Endodermal cell (in vitro differentiated cells): ENCODE data around the gene OR5A2. TPM values are rescaled to one million over a fixed set of nuclear protein-coding genes. Genes with fewer than 3 reads are reported as not detected.
A peak's percentile ranks its signal among the peaks of the same experiment; 100 is the strongest.

Experiments used
- DNase-seq: peaks from one replicate; pipeline ENCODE4 v3.0.0-alpha.2; 2017
- H3K27ac ChIP-seq: 2 replicates; pipeline ENCODE4 v1.5.1; 2013; ENCODE audit warnings: mild to moderate bottlenecking, low read depth, low read length, moderate library complexity
- H3K27me3 ChIP-seq: 2 replicates; pipeline ENCODE4 v1.6.1; 2013; ENCODE audit warnings: mild to moderate bottlenecking, low read length, moderate library complexity; ENCODE audit not compliant: insufficient read depth, control insufficient read depth, poor library complexity, severe bottlenecking
- H3K36me3 ChIP-seq: 2 replicates; pipeline ENCODE4 v1.7.0; 2013; ENCODE audit warnings: mild to moderate bottlenecking, low read length, moderate library complexity; ENCODE audit not compliant: control insufficient read depth, insufficient read depth
- H3K4me1 ChIP-seq: one replicate; pipeline ENCODE4 v1.7.0; 2013; ENCODE audit warnings: low read length; ENCODE audit not compliant: control insufficient read depth, insufficient read depth
- H3K4me3 ChIP-seq: 2 replicates; pipeline ENCODE4 v1.5.1; 2013; ENCODE audit warnings: mild to moderate bottlenecking, low read length, moderate library complexity
- H3K9ac ChIP-seq: 2 replicates; pipeline ENCODE4 v1.6.1; 2013; ENCODE audit warnings: mild to moderate bottlenecking, low read length, moderate library complexity; ENCODE audit not compliant: poor library complexity, severe bottlenecking; ENCODE audit errors: extremely low read depth
- H3K9me3 ChIP-seq: 2 replicates; pipeline ENCODE4 v1.6.1; 2013; ENCODE audit warnings: mild to moderate bottlenecking, low read length, moderate library complexity; ENCODE audit not compliant: control insufficient read depth
- H3K27ac Mint-ChIP-seq: 2 replicates; pipeline ENCODE4 v1.8.0; 2020; ENCODE audit warnings: mixed read lengths
- H3K27me3 Mint-ChIP-seq: 2 replicates; pipeline ENCODE4 v1.8.0; 2021; ENCODE audit warnings: mild to moderate bottlenecking, mixed read lengths; ENCODE audit not compliant: insufficient read depth
- H3K36me3 Mint-ChIP-seq: 2 replicates; pipeline ENCODE4 v1.8.0; 2020; ENCODE audit warnings: low read depth, mixed read lengths
- H3K4me1 Mint-ChIP-seq: 2 replicates; pipeline ENCODE4 v1.8.0; 2020; ENCODE audit warnings: mixed read lengths
- H3K4me3 Mint-ChIP-seq: 2 replicates; pipeline ENCODE4 v1.8.0; 2020; ENCODE audit warnings: mild to moderate bottlenecking, moderate library complexity, mixed read lengths
- H3K9me3 Mint-ChIP-seq: 2 replicates; pipeline ENCODE4 v1.8.0; 2020; ENCODE audit warnings: mild to moderate bottlenecking, mixed read lengths
- CTCF ChIP-seq: fragments of 200-600 bp; sonication (generic); conservative IDR thresholded peaks from 2 replicates; pipeline ENCODE4 v1.5.0; 2021; ENCODE audit warnings: antibody characterized with exemption, mild to moderate bottlenecking
- WGBS, 2 experiments: methylation state at CpG; one replicate each; pipeline versions ENCODE4 v1.1.5 to v1.1.7; 2013; ENCODE audit warnings: missing lambda C conversion rate in 2 of 2, mixed read lengths in 1 of 2; ENCODE audit not compliant: insufficient coverage in 1 of 2, insufficient read length in 1 of 2; 5-methylcytosine and 5-hydroxymethylcytosine counted together
- long read RNA-seq, 4 experiments: library from polyadenylated mRNA in 2 of 4; library from RNA in 1 of 4; library from capped mRNA in 1 of 4; stranded (forward) in 3 of 4; unstranded in 1 of 4; transcript quantifications; one replicate each; pipeline ENCODE4 v2.0.0, GENCODE V29; 2020 to 2021; ENCODE audit warnings: inconsistent platforms in 1 of 4
- polyA plus RNA-seq, 2 experiments: library from polyadenylated mRNA; stranded (reverse); fragments of 50-300 nt; gene quantifications; one replicate each; pipeline ENCODE4 v1.2.3, GENCODE V29; 2013
- total RNA-seq, 2 donors: library from RNA; stranded (reverse); fragmentation: NEBNext Ultra II Directional in 1 of 2; extraction: Animal tissue kit (Norgen Biotek cat#: 25700) in 1 of 2; gene quantifications; 2 replicates in 1 of 2; 3 replicates in 1 of 2; pipeline ENCODE4 v1.2.1, GENCODE V29; 2021

Gene OR5A2
- total RNA-seq: not detected
- not detected for polyA plus RNA-seq (2013, experiment 1 of 2)
- not detected for polyA plus RNA-seq (2013, experiment 2 of 2)
- long read RNA-seq, experiment 1: 0 reads
- long read RNA-seq, experiment 2: 0 reads
- long read RNA-seq, experiment 3: 0 reads
- long read RNA-seq, experiment 4: 0 reads

- H3K9me3 ChIP-seq: no peaks in the 10 kb centered on the region
- H3K27ac ChIP-seq: peak within 1 kb of the TSS; percentile 62
- WGBS, 2 experiments: 22 to 41% methylated on average over 4 to 5 of the region's 5 CpGs
- Mint-ChIP-seq H3K27me3 (no peaks in the 10 kb centered on the region), H3K4me1 (peaks cover 39% of the 10 kb centered on the region), H3K36me3 (no peaks in the 10 kb centered on the region), H3K9me3 (no peaks in the 10 kb centered on the region), H3K4me3 (peak within 1 kb of the TSS; percentile 10), H3K27ac (peak within 1 kb of the TSS; percentile 83)
- H3K4me1 ChIP-seq: peaks cover 8% of the 10 kb centered on the region
- TF ChIP-seq CTCF: no peak
- no peaks in the 10 kb centered on the region for H3K36me3 ChIP-seq
- H3K9ac ChIP-seq: no peak within 1 kb of the TSS
- peak within 1 kb of the TSS; percentile 13 for H3K4me3 ChIP-seq
- no peaks in the 10 kb centered on the region for H3K27me3 ChIP-seq
- peak; percentile 74 for DNase-seq
Observed at GRCh38 chr11:59426361-59427067, at the start of gene OR5A2. TSS of gene OR5A2 (minus strand) at chr11:59426413. CDS start at chr11:59422953, 3,460 bp downstream.

GRCh38 chr11:59475176-59475575 lies 49.0 kb upstream of the OR5A2 start:
- Histone ChIP-seq H3K4me1 (no peaks in the 10 kb centered on the region), H3K4me3 (no peak overlapping the region), H3K9ac (no peak overlapping the region), H3K36me3 (no peaks in the 10 kb centered on the region), H3K27me3 (no peaks in the 10 kb centered on the region), H3K9me3 (no peaks in the 10 kb centered on the region), H3K27ac (no peak overlapping the region)
- 78 to 89% methylated on average over 7 to 9 of the region's 9 CpGs for whole genome bisulfite sequencing, 2 experiments
- no peak overlapping the region for H3K4me3 Mint-ChIP-seq
- no peaks in the 10 kb centered on the region for H3K4me1 Mint-ChIP-seq
- no peaks in the 10 kb centered on the region for H3K27me3 Mint-ChIP-seq
- no peaks in the 10 kb centered on the region for H3K36me3 Mint-ChIP-seq
- no peak for TF ChIP-seq CTCF
- H3K27ac Mint-ChIP-seq: no peak overlapping the region
- DNase-seq: no peak
- H3K9me3 Mint-ChIP-seq: no peaks in the 10 kb centered on the region

GRCh38 chr11:59473015-59473414 lies 46.8 kb upstream of the OR5A2 start, which contains the start of gene OR4D10:
TSS of gene OR4D10 (plus strand) at chr11:59473315. CDS start at chr11:59477430, 4,115 bp downstream.
- no peaks in the 10 kb centered on the region for H3K9me3 Mint-ChIP-seq
- no peak for DNase-seq
- no peak within 1 kb of the TSS for H3K4me3 Mint-ChIP-seq
- H3K4me1 Mint-ChIP-seq: no peaks in the 10 kb centered on the region
- Histone ChIP-seq H3K27ac (no peak within 1 kb of the TSS), H3K9ac (no peak within 1 kb of the TSS), H3K27me3 (no peaks in the 10 kb centered on the region), H3K36me3 (no peaks in the 10 kb centered on the region), H3K9me3 (no peaks in the 10 kb centered on the region), H3K4me1 (no peaks in the 10 kb centered on the region), H3K4me3 (no peak within 1 kb of the TSS)
- TF ChIP-seq CTCF: no peak
- H3K27me3 Mint-ChIP-seq: no peaks in the 10 kb centered on the region
- H3K27ac Mint-ChIP-seq: no peak within 1 kb of the TSS
- no peaks in the 10 kb centered on the region for H3K36me3 Mint-ChIP-seq
